WTC11 (cell line): ENCODE data around the gene MOSMO.

Source experiments
- ETV6 ChIP-seq: sonication (generic); formaldehyde crosslinking; IDR thresholded peaks from 2 replicates; pipeline ENCODE4 v1.8.1; 2022; ENCODE audit warnings: mild to moderate bottlenecking, missing genetic modification reagents
- IRF2 ChIP-seq: sonication (generic); formaldehyde crosslinking; IDR thresholded peaks from 2 replicates; pipeline ENCODE4 v1.8.0; 2022; ENCODE audit warnings: low read depth, missing genetic modification reagents, borderline replicate concordance
- JAZF1 ChIP-seq: fragments of 250-450 bp; sonication (Bioruptor Pico); IDR thresholded peaks from 2 replicates; pipeline ENCODE4 v1.9.0; 2021; ENCODE audit warnings: moderate library complexity, mild to moderate bottlenecking, inconsistent platforms
- NFYB ChIP-seq: sonication (generic); formaldehyde crosslinking; conservative IDR thresholded peaks from 2 replicates; pipeline ENCODE4 v1.8.0; 2022; ENCODE audit warnings: low read depth, missing genetic modification reagents
- NR3C1 ChIP-seq: sonication (generic); formaldehyde crosslinking; conservative IDR thresholded peaks from 2 replicates; pipeline ENCODE4 v1.8.1; 2023; ENCODE audit warnings: low read depth, mild to moderate bottlenecking, missing genetic modification reagents
- ZNF138 ChIP-seq: sonication (generic); formaldehyde crosslinking; conservative IDR thresholded peaks from 2 replicates; pipeline ENCODE4 v1.8.1; 2022; ENCODE audit warnings: mild to moderate bottlenecking, moderate library complexity, missing genetic modification reagents
- ZNF317 ChIP-seq: sonication (generic); formaldehyde crosslinking; IDR thresholded peaks from 2 replicates; pipeline ENCODE4 v1.8.1; 2023; ENCODE audit warnings: low read depth, mild to moderate bottlenecking, moderate library complexity, missing genetic modification reagents, borderline replicate concordance
- TF ChIP-seq, protein P1 (sequence below): fragments of 200-600 bp; IDR thresholded peaks from 2 replicates; pipeline ENCODE4 v1.8.0; 2022; ENCODE audit warnings: antibody characterized with exemption
- TF ChIP-seq, protein P2 (sequence below): sonication (generic); formaldehyde crosslinking; conservative IDR thresholded peaks from 2 replicates; pipeline ENCODE4 v1.8.1; 2022; ENCODE audit warnings: mild to moderate bottlenecking, missing genetic modification reagents
- TF ChIP-seq, protein P3 (sequence below): sonication (generic); formaldehyde crosslinking; IDR thresholded peaks from 2 replicates; pipeline ENCODE4 v1.8.0; 2022; ENCODE audit warnings: mild to moderate bottlenecking, missing genetic modification reagents
- TF ChIP-seq, protein P4 (sequence below): sonication (generic); formaldehyde crosslinking; IDR thresholded peaks from 2 replicates; pipeline ENCODE4 v1.8.0; 2022; ENCODE audit warnings: mild to moderate bottlenecking, missing genetic modification reagents
- TF ChIP-seq, protein P5 (sequence below): fragments of 250-450 bp; sonication (Bioruptor Pico); IDR thresholded peaks from 2 replicates; pipeline ENCODE4 v2.1.2; 2022; ENCODE audit warnings: mild to moderate bottlenecking, moderate library complexity
- TF ChIP-seq, protein P6 (sequence below): sonication (generic); formaldehyde crosslinking; IDR thresholded peaks from 2 replicates; pipeline ENCODE4 v1.8.1; 2023; ENCODE audit warnings: mild to moderate bottlenecking, missing genetic modification reagents
- TF ChIP-seq, protein P7 (sequence below): sonication (generic); formaldehyde crosslinking; IDR thresholded peaks from 2 replicates; pipeline ENCODE4 v1.8.1; 2022; ENCODE audit warnings: low read depth, mild to moderate bottlenecking, moderate library complexity, missing genetic modification reagents, borderline replicate concordance

DNA sequence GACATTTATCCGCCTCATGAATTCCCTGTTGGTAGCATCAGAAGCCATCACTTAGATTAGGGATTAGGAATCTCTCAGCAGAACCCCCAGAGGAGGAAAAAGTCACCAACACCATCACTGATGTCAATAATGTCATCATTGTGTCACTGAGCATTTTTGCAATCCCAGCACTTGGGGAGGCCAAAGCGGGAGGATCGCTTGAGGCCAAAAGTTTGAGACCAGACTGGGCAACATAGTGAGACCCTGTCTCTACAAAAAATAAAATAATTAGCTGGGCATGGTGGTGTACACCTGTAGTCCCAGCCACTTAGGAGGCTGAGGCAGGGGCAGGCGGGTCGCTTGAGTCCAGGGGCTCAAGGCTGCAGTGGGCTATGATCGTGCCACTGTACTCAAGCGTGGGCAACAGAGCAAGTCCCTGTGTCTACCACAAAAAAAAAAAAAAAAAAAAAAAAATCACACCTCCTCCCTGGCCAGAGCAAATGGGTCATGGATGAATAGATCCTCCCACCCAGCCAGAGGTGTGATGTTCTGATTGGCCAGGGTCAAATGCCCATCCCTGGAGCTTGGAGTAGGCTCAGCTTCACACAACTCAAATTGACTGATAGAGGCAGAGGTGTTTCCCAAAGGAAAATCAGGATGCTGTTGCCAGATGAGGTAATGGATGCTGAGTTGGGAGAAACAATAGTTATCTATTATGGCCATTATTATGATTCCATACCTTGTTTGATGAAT, 116.0 kb downstream of the MOSMO start:
- TF ChIP-seq ZNF317 (CRISPR knock-in tag) (no peak), ETV6 (CRISPR knock-in tag) (no peak), IRF2 (CRISPR knock-in tag) (no peak), ZNF138 (CRISPR knock-in tag) (no peak), NFYB (CRISPR knock-in tag) (no peak), JAZF1 (CRISPR knock-in tag) (no peak), NR3C1 (CRISPR knock-in tag) (no peak)
- TF ChIP-seq, protein P1, sequence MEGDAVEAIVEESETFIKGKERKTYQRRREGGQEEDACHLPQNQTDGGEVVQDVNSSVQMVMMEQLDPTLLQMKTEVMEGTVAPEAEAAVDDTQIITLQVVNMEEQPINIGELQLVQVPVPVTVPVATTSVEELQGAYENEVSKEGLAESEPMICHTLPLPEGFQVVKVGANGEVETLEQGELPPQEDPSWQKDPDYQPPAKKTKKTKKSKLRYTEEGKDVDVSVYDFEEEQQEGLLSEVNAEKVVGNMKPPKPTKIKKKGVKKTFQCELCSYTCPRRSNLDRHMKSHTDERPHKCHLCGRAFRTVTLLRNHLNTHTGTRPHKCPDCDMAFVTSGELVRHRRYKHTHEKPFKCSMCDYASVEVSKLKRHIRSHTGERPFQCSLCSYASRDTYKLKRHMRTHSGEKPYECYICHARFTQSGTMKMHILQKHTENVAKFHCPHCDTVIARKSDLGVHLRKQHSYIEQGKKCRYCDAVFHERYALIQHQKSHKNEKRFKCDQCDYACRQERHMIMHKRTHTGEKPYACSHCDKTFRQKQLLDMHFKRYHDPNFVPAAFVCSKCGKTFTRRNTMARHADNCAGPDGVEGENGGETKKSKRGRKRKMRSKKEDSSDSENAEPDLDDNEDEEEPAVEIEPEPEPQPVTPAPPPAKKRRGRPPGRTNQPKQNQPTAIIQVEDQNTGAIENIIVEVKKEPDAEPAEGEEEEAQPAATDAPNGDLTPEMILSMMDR, result no peak
- TF ChIP-seq, protein P2, sequence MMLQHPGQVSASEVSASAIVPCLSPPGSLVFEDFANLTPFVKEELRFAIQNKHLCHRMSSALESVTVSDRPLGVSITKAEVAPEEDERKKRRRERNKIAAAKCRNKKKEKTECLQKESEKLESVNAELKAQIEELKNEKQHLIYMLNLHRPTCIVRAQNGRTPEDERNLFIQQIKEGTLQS, result no peak
- TF ChIP-seq, protein P3, sequence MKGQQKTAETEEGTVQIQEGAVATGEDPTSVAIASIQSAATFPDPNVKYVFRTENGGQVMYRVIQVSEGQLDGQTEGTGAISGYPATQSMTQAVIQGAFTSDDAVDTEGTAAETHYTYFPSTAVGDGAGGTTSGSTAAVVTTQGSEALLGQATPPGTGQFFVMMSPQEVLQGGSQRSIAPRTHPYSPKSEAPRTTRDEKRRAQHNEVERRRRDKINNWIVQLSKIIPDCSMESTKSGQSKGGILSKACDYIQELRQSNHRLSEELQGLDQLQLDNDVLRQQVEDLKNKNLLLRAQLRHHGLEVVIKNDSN (CRISPR knock-in tag), result no peak
- TF ChIP-seq, protein P4, sequence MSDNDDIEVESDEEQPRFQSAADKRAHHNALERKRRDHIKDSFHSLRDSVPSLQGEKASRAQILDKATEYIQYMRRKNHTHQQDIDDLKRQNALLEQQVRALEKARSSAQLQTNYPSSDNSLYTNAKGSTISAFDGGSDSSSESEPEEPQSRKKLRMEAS, result no peak
- TF ChIP-seq, protein P5, sequence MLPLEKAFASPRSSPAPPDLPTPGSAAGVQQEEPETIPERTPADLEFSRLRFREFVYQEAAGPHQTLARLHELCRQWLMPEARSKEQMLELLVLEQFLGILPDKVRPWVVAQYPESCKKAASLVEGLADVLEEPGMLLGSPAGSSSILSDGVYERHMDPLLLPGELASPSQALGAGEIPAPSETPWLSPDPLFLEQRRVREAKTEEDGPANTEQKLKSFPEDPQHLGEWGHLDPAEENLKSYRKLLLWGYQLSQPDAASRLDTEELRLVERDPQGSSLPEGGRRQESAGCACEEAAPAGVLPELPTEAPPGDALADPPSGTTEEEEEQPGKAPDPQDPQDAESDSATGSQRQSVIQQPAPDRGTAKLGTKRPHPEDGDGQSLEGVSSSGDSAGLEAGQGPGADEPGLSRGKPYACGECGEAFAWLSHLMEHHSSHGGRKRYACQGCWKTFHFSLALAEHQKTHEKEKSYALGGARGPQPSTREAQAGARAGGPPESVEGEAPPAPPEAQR (CRISPR knock-in tag), result no peak
- TF ChIP-seq, protein P6, sequence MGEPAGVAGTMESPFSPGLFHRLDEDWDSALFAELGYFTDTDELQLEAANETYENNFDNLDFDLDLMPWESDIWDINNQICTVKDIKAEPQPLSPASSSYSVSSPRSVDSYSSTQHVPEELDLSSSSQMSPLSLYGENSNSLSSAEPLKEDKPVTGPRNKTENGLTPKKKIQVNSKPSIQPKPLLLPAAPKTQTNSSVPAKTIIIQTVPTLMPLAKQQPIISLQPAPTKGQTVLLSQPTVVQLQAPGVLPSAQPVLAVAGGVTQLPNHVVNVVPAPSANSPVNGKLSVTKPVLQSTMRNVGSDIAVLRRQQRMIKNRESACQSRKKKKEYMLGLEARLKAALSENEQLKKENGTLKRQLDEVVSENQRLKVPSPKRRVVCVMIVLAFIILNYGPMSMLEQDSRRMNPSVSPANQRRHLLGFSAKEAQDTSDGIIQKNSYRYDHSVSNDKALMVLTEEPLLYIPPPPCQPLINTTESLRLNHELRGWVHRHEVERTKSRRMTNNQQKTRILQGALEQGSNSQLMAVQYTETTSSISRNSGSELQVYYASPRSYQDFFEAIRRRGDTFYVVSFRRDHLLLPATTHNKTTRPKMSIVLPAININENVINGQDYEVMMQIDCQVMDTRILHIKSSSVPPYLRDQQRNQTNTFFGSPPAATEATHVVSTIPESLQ (CRISPR knock-in tag), result no peak
- TF ChIP-seq, protein P7, sequence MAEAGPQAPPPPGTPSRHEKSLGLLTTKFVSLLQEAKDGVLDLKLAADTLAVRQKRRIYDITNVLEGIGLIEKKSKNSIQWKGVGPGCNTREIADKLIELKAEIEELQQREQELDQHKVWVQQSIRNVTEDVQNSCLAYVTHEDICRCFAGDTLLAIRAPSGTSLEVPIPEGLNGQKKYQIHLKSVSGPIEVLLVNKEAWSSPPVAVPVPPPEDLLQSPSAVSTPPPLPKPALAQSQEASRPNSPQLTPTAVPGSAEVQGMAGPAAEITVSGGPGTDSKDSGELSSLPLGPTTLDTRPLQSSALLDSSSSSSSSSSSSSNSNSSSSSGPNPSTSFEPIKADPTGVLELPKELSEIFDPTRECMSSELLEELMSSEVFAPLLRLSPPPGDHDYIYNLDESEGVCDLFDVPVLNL (CRISPR knock-in tag), result no peak
